WTC11 (cell line): ENCODE data around the gene ING1.

Experiments
- TF ChIP-seq, protein P1 (sequence below): fragments of 200-600 bp; IDR thresholded peaks from 2 replicates; pipeline ENCODE4 v1.8.0; 2022; ENCODE audit warnings: antibody characterized with exemption
- TF ChIP-seq, protein P2 (sequence below): sonication (generic); formaldehyde crosslinking; conservative IDR thresholded peaks from 2 replicates; pipeline ENCODE4 v1.8.1; 2023; ENCODE audit warnings: mild to moderate bottlenecking, low read depth, missing genetic modification reagents, moderate library complexity

DNA sequence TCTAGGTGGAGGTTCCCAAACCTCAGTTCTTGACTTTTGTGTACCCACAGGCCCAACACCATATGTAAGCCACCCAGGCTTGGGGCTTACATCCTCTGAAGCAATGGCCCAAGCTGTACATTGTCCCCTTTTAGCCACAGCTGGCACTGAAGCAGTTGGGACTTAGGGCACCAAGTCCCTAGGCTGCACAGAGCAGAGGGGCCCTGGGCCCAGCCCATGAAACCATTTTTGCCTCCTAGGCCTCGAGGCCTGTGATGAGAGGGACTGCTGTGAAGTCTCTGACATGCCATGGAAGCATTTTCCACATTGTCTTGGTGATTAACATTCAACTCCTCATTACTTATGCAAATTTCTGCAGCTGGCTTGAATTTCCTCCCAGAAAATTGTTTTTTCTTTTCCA, 30.2 kb downstream of the ING1 start:
- TF ChIP-seq, protein P1, sequence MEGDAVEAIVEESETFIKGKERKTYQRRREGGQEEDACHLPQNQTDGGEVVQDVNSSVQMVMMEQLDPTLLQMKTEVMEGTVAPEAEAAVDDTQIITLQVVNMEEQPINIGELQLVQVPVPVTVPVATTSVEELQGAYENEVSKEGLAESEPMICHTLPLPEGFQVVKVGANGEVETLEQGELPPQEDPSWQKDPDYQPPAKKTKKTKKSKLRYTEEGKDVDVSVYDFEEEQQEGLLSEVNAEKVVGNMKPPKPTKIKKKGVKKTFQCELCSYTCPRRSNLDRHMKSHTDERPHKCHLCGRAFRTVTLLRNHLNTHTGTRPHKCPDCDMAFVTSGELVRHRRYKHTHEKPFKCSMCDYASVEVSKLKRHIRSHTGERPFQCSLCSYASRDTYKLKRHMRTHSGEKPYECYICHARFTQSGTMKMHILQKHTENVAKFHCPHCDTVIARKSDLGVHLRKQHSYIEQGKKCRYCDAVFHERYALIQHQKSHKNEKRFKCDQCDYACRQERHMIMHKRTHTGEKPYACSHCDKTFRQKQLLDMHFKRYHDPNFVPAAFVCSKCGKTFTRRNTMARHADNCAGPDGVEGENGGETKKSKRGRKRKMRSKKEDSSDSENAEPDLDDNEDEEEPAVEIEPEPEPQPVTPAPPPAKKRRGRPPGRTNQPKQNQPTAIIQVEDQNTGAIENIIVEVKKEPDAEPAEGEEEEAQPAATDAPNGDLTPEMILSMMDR = no peak
- TF ChIP-seq, protein P2, sequence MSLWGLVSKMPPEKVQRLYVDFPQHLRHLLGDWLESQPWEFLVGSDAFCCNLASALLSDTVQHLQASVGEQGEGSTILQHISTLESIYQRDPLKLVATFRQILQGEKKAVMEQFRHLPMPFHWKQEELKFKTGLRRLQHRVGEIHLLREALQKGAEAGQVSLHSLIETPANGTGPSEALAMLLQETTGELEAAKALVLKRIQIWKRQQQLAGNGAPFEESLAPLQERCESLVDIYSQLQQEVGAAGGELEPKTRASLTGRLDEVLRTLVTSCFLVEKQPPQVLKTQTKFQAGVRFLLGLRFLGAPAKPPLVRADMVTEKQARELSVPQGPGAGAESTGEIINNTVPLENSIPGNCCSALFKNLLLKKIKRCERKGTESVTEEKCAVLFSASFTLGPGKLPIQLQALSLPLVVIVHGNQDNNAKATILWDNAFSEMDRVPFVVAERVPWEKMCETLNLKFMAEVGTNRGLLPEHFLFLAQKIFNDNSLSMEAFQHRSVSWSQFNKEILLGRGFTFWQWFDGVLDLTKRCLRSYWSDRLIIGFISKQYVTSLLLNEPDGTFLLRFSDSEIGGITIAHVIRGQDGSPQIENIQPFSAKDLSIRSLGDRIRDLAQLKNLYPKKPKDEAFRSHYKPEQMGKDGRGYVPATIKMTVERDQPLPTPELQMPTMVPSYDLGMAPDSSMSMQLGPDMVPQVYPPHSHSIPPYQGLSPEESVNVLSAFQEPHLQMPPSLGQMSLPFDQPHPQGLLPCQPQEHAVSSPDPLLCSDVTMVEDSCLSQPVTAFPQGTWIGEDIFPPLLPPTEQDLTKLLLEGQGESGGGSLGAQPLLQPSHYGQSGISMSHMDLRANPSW (CRISPR knock-in tag) = no peak
